DND-41 (cell line): ENCODE measurements around the gene VN1R5.

Source experiments
- EZH2 ChIP-seq: IDR thresholded peaks from 3 replicates; pipeline ENCODE4 v1.6.1; 2012; ENCODE audit warnings: borderline replicate concordance, low read depth, mild to moderate bottlenecking, moderate library complexity, low read length, inconsistent platforms; ENCODE audit not compliant: severe bottlenecking
- TF ChIP-seq, protein P1 (sequence below): IDR thresholded peaks from 2 replicates; pipeline ENCODE4 v1.5.1; 2012; ENCODE audit warnings: borderline replicate concordance, low read length, moderate library complexity, mild to moderate bottlenecking; ENCODE audit not compliant: poor library complexity, severe bottlenecking; ENCODE audit errors: extremely low read depth

GRCh38 chr1:247212627-247213617 is 43.0 kb upstream of the VN1R5 start:
- TF ChIP-seq, protein P1, sequence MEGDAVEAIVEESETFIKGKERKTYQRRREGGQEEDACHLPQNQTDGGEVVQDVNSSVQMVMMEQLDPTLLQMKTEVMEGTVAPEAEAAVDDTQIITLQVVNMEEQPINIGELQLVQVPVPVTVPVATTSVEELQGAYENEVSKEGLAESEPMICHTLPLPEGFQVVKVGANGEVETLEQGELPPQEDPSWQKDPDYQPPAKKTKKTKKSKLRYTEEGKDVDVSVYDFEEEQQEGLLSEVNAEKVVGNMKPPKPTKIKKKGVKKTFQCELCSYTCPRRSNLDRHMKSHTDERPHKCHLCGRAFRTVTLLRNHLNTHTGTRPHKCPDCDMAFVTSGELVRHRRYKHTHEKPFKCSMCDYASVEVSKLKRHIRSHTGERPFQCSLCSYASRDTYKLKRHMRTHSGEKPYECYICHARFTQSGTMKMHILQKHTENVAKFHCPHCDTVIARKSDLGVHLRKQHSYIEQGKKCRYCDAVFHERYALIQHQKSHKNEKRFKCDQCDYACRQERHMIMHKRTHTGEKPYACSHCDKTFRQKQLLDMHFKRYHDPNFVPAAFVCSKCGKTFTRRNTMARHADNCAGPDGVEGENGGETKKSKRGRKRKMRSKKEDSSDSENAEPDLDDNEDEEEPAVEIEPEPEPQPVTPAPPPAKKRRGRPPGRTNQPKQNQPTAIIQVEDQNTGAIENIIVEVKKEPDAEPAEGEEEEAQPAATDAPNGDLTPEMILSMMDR, result no peak
- TF ChIP-seq EZH2, result no peak
